Measurements from ENCODE around the gene CPSF7.

DNA sequence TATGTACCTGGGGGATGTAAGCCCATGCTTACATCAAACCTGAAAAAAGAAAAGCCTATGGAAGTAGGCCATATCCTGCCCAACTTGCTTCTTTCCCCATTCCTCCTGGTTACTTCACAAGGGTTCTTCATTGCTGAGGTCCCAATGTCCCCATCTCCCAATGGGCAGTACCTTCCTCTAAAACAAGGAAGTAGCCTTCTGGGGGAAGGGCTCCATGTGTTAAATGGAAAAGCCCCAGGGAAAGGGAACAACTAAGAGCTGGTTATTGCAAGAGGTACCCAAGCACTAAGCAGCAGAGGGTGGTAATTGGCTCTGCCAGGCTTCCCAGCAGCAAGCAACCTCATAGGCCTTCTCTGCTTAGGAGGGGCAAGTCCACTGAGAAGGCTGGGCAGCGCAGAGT, 26.1 kb downstream of the CPSF7 start:
- no peak for TF ChIP-seq POLR2AphosphoS5 (IDR thresholded peaks at IDR 0.05; ENCODE audit: low read depth, low read length)
- TF ChIP-seq, protein P1, sequence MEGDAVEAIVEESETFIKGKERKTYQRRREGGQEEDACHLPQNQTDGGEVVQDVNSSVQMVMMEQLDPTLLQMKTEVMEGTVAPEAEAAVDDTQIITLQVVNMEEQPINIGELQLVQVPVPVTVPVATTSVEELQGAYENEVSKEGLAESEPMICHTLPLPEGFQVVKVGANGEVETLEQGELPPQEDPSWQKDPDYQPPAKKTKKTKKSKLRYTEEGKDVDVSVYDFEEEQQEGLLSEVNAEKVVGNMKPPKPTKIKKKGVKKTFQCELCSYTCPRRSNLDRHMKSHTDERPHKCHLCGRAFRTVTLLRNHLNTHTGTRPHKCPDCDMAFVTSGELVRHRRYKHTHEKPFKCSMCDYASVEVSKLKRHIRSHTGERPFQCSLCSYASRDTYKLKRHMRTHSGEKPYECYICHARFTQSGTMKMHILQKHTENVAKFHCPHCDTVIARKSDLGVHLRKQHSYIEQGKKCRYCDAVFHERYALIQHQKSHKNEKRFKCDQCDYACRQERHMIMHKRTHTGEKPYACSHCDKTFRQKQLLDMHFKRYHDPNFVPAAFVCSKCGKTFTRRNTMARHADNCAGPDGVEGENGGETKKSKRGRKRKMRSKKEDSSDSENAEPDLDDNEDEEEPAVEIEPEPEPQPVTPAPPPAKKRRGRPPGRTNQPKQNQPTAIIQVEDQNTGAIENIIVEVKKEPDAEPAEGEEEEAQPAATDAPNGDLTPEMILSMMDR (IDR thresholded peaks at IDR 0.05) = no peak
- TF ChIP-seq SIN3A (IDR thresholded peaks at IDR 0.05; ENCODE audit: borderline replicate concordance, insufficient read depth, low read depth, low read length) = no peak
